HG02623 (cell line): ENCODE results near the gene TMEM51.

Source experiments
- ATAC-seq: cut with Tn5 transposase; IDR thresholded peaks from one replicate; pipeline ENCODE4 v1.9.1; 2021; ENCODE audit warnings: moderate library complexity; ENCODE audit not compliant: unreplicated experiment

The TMEM51 gene

GRCh38 chr1:15152318-15153183, 996 bp upstream of the TMEM51 start:
- ATAC-seq: no peak

GRCh38 chr1:15153842-15154479, 414 bp downstream of the TMEM51 start:
- ATAC-seq: no peak

- no peak for ATAC-seq
Observed at GRCh38 chr1:15154480-15155036, 1.0 kb downstream of the TMEM51 start.

- ATAC-seq: no peak
Observed at GRCh38 chr1:15155191-15155590, 1.6 kb downstream of the TMEM51 start.

- ATAC-seq: peak; percentile 41
Observed at GRCh38 chr1:15155888-15156741, 2.6 kb downstream of the TMEM51 start.

- ATAC-seq: no peak
Observed at GRCh38 chr1:15156807-15157380, 3.3 kb downstream of the TMEM51 start.

GRCh38 chr1:15157524-15158399, 4.2 kb downstream of the TMEM51 start:
- no peak for ATAC-seq

GRCh38 chr1:15158506-15159165, 5.1 kb downstream of the TMEM51 start:
- ATAC-seq: no peak

GRCh38 chr1:15159166-15159555, 5.6 kb downstream of the TMEM51 start:
- no peak for ATAC-seq

- ATAC-seq: no peak
Observed at GRCh38 chr1:15160626-15161025, 7.1 kb downstream of the TMEM51 start.

GRCh38 chr1:15167386-15167785, 13.8 kb downstream of the TMEM51 start:
- ATAC-seq: no peak

GRCh38 chr1:15168479-15168878, 14.9 kb downstream of the TMEM51 start:
- ATAC-seq: no peak

GRCh38 chr1:15170071-15170470, 16.5 kb downstream of the TMEM51 start:
- no peak for ATAC-seq

- ATAC-seq: no peak
Observed at GRCh38 chr1:15171271-15171908, 17.8 kb downstream of the TMEM51 start.

- ATAC-seq: no peak
Observed at GRCh38 chr1:15172405-15173259, 19.1 kb downstream of the TMEM51 start.

GRCh38 chr1:15173863-15174614, 20.5 kb downstream of the TMEM51 start:
- no peak for ATAC-seq

GRCh38 chr1:15174615-15174983, 21.1 kb downstream of the TMEM51 start:
- no peak for ATAC-seq
